ENCODE data around the gene XYLT1.

DNA sequence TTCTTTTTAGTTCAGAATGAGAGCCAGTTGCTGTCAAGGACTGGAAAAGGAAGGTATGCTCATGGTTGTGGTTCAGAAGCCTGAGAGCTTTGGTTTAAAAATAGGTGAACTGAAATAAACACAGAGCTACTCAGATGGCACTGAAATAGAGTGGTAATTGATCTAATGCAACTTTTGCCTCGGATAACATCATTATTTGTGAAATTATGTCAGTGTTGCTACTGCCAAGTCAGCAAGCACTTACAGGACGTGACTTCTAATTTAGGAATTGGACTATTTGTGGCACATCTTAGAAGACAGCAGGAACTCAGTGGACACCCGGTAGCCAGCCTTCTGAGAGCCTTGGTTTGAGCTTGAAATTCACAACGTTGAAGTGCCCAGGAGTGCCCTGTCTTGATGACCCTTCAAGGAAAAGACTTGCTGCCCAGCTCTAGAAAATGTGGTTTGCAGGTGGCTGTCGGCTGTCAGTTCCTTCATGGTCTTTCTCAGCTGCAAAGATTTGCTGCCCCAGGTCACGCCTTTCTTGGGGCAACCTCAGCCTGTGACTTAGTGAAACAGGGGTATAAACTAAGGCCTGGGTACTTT, 42.0 kb upstream of the XYLT1 start:
- no peak for TF ChIP-seq CTCF (optimal IDR thresholded peaks at IDR 0.05 in 1 of 3, IDR thresholded peaks at IDR 0.05 in 1 of 3, conservative IDR thresholded peaks at IDR 0.05 in 1 of 3; ENCODE audit: extremely low read depth in 1 of 3, insufficient read depth in 2 of 3, low read length in 3 of 3)
- TF ChIP-seq EZH2 (IDR thresholded peaks at IDR 0.05; ENCODE audit: low read length), result no peak
